IMR-90 (cell line): Measurements from ENCODE around the gene CFAP97. TPM values are rescaled to one million over a fixed set of nuclear protein-coding genes. Genes with fewer than 3 reads are reported as not detected.
A peak's percentile ranks its signal among the peaks of the same experiment; 100 is the strongest.

Experiments
- ATAC-seq: fragments of 200-7000 bp; cut with Tn5 transposase; 2 replicates; pipeline ENCODE4 v1.9.1; 2020; ENCODE audit warnings: low read depth, mild to moderate bottlenecking, moderate library complexity
- BruUV-seq: library from RNA; stranded (reverse); fragments of 400-500 nt; replicated peaks from 2 replicates; lab custom pipeline; 2021; lab: Mats Ljungman, UMichigan
- CTCF ChIA-PET: fragments of 300-600 bp; formaldehyde crosslinking; extraction: SDS; loops from one replicate; lab custom pipeline; 2021; ENCODE audit warnings: antibody characterized with exemption; lab: Yijun Ruan, JAX
- POLR2A ChIA-PET: fragments of 300-600 bp; sonication (Branson Sonifier 250); formaldehyde crosslinking; loops from one replicate; lab custom pipeline; 2022; ENCODE audit warnings: antibody characterized with exemption; ENCODE audit not compliant: unreplicated experiment; lab: Charles Lee
- DNase-seq: peaks from one replicate; pipeline ENCODE4 v3.0.0; 2013
- H2AFZ ChIP-seq: replicated peaks from 2 replicates; pipeline ENCODE3; 2013; ENCODE audit warnings: low read length, mild to moderate bottlenecking; ENCODE audit not compliant: poor library complexity
- H2AK5ac ChIP-seq: 2 replicates; pipeline ENCODE4 v1.6.1; 2013; ENCODE audit warnings: low read depth, low read length, inconsistent platforms
- H2AK9ac ChIP-seq: replicated peaks from 2 replicates; pipeline ENCODE3; 2013; ENCODE audit warnings: mild to moderate bottlenecking, low read depth, low read length, moderate library complexity; ENCODE audit not compliant: poor library complexity
- H2BK120ac ChIP-seq: 2 replicates; pipeline ENCODE4 v1.6.1; 2013; ENCODE audit warnings: low read depth, low read length, inconsistent platforms
- H2BK15ac ChIP-seq: 3 replicates; pipeline ENCODE4 v1.6.1; 2013; ENCODE audit warnings: low read depth, low read length, inconsistent platforms
- H2BK20ac ChIP-seq: 2 replicates; pipeline ENCODE4 v1.6.1; 2013; ENCODE audit warnings: low read depth, mild to moderate bottlenecking, inconsistent platforms, low read length, moderate library complexity
- H2BK5ac ChIP-seq: 2 replicates; pipeline ENCODE4 v1.6.1; 2013; ENCODE audit warnings: mild to moderate bottlenecking, low read depth, low read length, inconsistent platforms; ENCODE audit not compliant: poor library complexity, severe bottlenecking
- H3K14ac ChIP-seq: replicated peaks from 2 replicates; pipeline ENCODE4 v1.6.1; 2013; ENCODE audit warnings: low read depth, low read length, inconsistent platforms
- H3K18ac ChIP-seq: 2 replicates; pipeline ENCODE4 v1.6.1; 2013; ENCODE audit warnings: low read depth, low read length, control low read depth
- H3K23ac ChIP-seq: 2 replicates; pipeline ENCODE4 v1.6.1; 2013; ENCODE audit warnings: low read depth, low read length, inconsistent platforms
- H3K27ac ChIP-seq: 2 replicates; pipeline ENCODE4 v1.5.1; 2013; ENCODE audit warnings: mild to moderate bottlenecking, control low read depth, low read length; ENCODE audit not compliant: insufficient read depth
- H3K27me3 ChIP-seq: 2 replicates; pipeline ENCODE4 v1.6.1; 2013; ENCODE audit warnings: low read length; ENCODE audit not compliant: control insufficient read depth, insufficient read depth
- H3K36me3 ChIP-seq: 2 replicates; pipeline ENCODE4 v1.6.1; 2013; ENCODE audit warnings: low read length, mixed read lengths; ENCODE audit not compliant: control insufficient read depth, insufficient read depth
- H3K4ac ChIP-seq: 2 replicates; pipeline ENCODE4 v1.6.1; 2013; ENCODE audit warnings: low read depth, low read length, inconsistent platforms
- H3K4me1 ChIP-seq: 2 replicates; pipeline ENCODE4 v1.6.1; 2013; ENCODE audit warnings: low read length, mixed read lengths; ENCODE audit not compliant: control insufficient read depth, insufficient read depth
- H3K4me2 ChIP-seq: 2 replicates; pipeline ENCODE4 v1.6.1; 2013; ENCODE audit warnings: low read depth, mild to moderate bottlenecking, control low read depth, low read length, moderate library complexity
- H3K4me3 ChIP-seq: 2 replicates; pipeline ENCODE4 v1.5.1; 2013; ENCODE audit warnings: low read depth, mild to moderate bottlenecking, control low read depth, low read length, moderate library complexity; ENCODE audit not compliant: insufficient read depth
- H3K56ac ChIP-seq: 2 replicates; pipeline ENCODE4 v1.6.1; 2013; ENCODE audit warnings: low read length, inconsistent platforms; ENCODE audit not compliant: insufficient read depth; ENCODE audit errors: extremely low read depth
- H3K79me1 ChIP-seq, 2 experiments: 2 replicates each; pipeline ENCODE4 v1.6.1; 2013; ENCODE audit warnings: low read length in 2 of 2, inconsistent platforms in 1 of 2, low read depth in 1 of 2
- H3K9ac ChIP-seq: 2 replicates; pipeline ENCODE4 v1.6.1; 2013; ENCODE audit warnings: low read depth, low read length, control low read depth
- H3K9me1 ChIP-seq: 2 replicates; pipeline ENCODE4 v1.6.1; 2013; ENCODE audit warnings: low read length, inconsistent platforms; ENCODE audit not compliant: insufficient read depth
- H3K9me3 ChIP-seq: 2 replicates; pipeline ENCODE4 v1.6.1; 2013; ENCODE audit warnings: low read length; ENCODE audit not compliant: control insufficient read depth, insufficient read depth
- H4K20me1 ChIP-seq: 2 replicates; pipeline ENCODE4 v1.6.1; 2013; ENCODE audit warnings: low read length, inconsistent platforms; ENCODE audit not compliant: insufficient read depth
- H4K5ac ChIP-seq: 2 replicates; pipeline ENCODE4 v1.6.1; 2013; ENCODE audit warnings: mild to moderate bottlenecking, low read depth, low read length, control low read depth
- H4K8ac ChIP-seq, 2 experiments: 2 replicates each; pipeline ENCODE4 v1.6.1; 2013; ENCODE audit warnings: low read depth in 2 of 2, low read length in 2 of 2, control low read depth in 1 of 2, inconsistent platforms in 1 of 2
- H4K91ac ChIP-seq: 2 replicates; pipeline ENCODE4 v1.6.1; 2013; ENCODE audit warnings: low read depth, low read length, inconsistent platforms; ENCODE audit not compliant: insufficient read depth
- CTCF ChIP-seq: conservative IDR thresholded peaks from 2 replicates; pipeline ENCODE4 v1.5.1; 2012; ENCODE audit warnings: mild to moderate bottlenecking, low read depth, low read length, improper control_type of control experiment
- MAZ ChIP-seq: IDR thresholded peaks from 2 replicates; pipeline ENCODE4 v1.6.1; 2012; ENCODE audit warnings: low read depth, mild to moderate bottlenecking, low read length, improper control_type of control experiment, moderate library complexity, borderline replicate concordance
- MXI1 ChIP-seq: IDR thresholded peaks from 2 replicates; pipeline ENCODE4 v1.6.1; 2012; ENCODE audit warnings: low read depth, mild to moderate bottlenecking, low read length, moderate library complexity, borderline replicate concordance
- POLR2A ChIP-seq: IDR thresholded peaks from 2 replicates; pipeline ENCODE4 v1.6.1; 2012; ENCODE audit warnings: mild to moderate bottlenecking, low read depth, low read length
- RAD21 ChIP-seq: IDR thresholded peaks from 2 replicates; pipeline ENCODE4 v1.6.1; 2012; ENCODE audit warnings: low read length, improper control_type of control experiment
- RFX5 ChIP-seq: IDR thresholded peaks from 2 replicates; pipeline ENCODE4 v1.8.0; 2012; ENCODE audit warnings: low read depth, mild to moderate bottlenecking, low read length, moderate library complexity
- WGBS, 2 experiments: methylation state at CpG; one replicate each; pipeline versions ENCODE4 v1.1.5 to v1.1.7; 2013; ENCODE audit warnings: missing lambda C conversion rate in 2 of 2; ENCODE audit not compliant: insufficient read length in 1 of 2; ENCODE audit errors: extremely low coverage in 2 of 2; 5-methylcytosine and 5-hydroxymethylcytosine counted together
- dilution Hi-C: fragments of 300-500 bp; cut with HindIII; formaldehyde crosslinking; loops from one replicate; pipeline ENCODE4 v1.14.3; 2018; ENCODE audit warnings: low sequenced_read_pairs; ENCODE audit not compliant: unreplicated experiment
- in situ Hi-C: fragments of 300-500 bp; cut with MboI; formaldehyde crosslinking; loops from 3 replicates; pipeline ENCODE4 v1.14.3; 2019; ENCODE audit warnings: low sequenced_read_pairs, inconsistent platforms, mixed read lengths
- intact Hi-C: fragments of 100-400 bp; cut with micrococcal nuclease; formaldehyde crosslinking; loops from 2 replicates; pipeline ENCODE4 v1.10.0; 2022
- polyA plus RNA-seq, 3 experiments: library from polyadenylated mRNA; depleted of rRNA; stranded (reverse); fragments of >200 nt; gene quantifications; 2 replicates each; pipeline ENCODE4 v1.2.3, GENCODE V29; 2012; ENCODE audit warnings: low replicate concordance in 1 of 3
- total RNA-seq: library from RNA; depleted of rRNA; stranded (reverse); fragments of >200 nt; gene quantifications from 2 replicates; pipeline ENCODE4 v1.2.3, GENCODE V29; 2012

The CFAP97 gene
- total and polyA plus RNA-seq, 2 of the 4 experiments (the other 2 are of a cell fraction) = 14.5 to 16.0 TPM

GRCh38 chr4:185209031-185209851, 5.4 kb upstream of the CFAP97 start, which contains the start of gene SNX25:
Gene SNX25 (plus strand): TSS chr4:185209598. CDS start chr4:185209827, 229 bp downstream.
- in situ Hi-C loops (no loop called here), intact Hi-C loops (loop anchor here (1.0 kb wide), 1 partner anchor 388 kb away; no protein-coding TSS in a partner anchor), dilution Hi-C loops (no loop called here)
- CTCF ChIA-PET = interaction anchor here (1.4 kb wide), 1 partner anchor 52 kb away, joined by 3 read pairs; no protein-coding TSS in a partner anchor
- POLR2A ChIA-PET = interaction anchor here (0.6 kb wide), 1 partner anchor 202 kb away, joined by 4 read pairs; no protein-coding TSS in a partner anchor
- Histone ChIP-seq H2BK120ac (peak within 1 kb of the TSS; percentile 72), H4K5ac (no peak within 1 kb of the TSS), H3K9ac (peak within 1 kb of the TSS; percentile 90), H2AFZ (peak within 1 kb of the TSS; percentile 95), H3K27ac (peak within 1 kb of the TSS; percentile 73), H3K36me3 (no peaks in the 10 kb centered on the region), H2BK5ac (peak within 1 kb of the TSS; percentile 62), H3K9me3 (no peaks in the 10 kb centered on the region), H3K9me1 (peaks cover 4% of the 10 kb centered on the region; the same call in 1 of the 2 replicates), H4K8ac (peak within 1 kb of the TSS; percentile 34 to 55; a peak in 2 of 4 replicates), H2AK5ac (peak within 1 kb of the TSS; percentile 70), H3K18ac (peak within 1 kb of the TSS; percentile 49; the same call in 1 of the 2 replicates), H3K4me3 (peak within 1 kb of the TSS; percentile 93), H3K14ac (peak within 1 kb of the TSS; percentile 64), H2BK20ac (no peak within 1 kb of the TSS), H3K4me1 (peaks cover 8% of the 10 kb centered on the region), H3K4ac (peak within 1 kb of the TSS; percentile 74), H3K23ac (peak within 1 kb of the TSS; percentile 95), H3K4me2 (peak within 1 kb of the TSS; percentile 88), H4K20me1 (0 out of 2 replicates have a peak, but pooled peaks cover 7% of the 10 kb centered on the region), H3K27me3 (no peaks in the 10 kb centered on the region), H3K56ac (peak within 1 kb of the TSS; percentile 50; the same call in 1 of the 2 replicates), H2AK9ac (peak within 1 kb of the TSS; percentile 92), H3K79me1 (peaks cover 32 to 43% of the 10 kb centered on the region in 2 experiments), H4K91ac (peak within 1 kb of the TSS; percentile 76; the same call in 1 of the 2 replicates), H2BK15ac (peak within 1 kb of the TSS; percentile 73; the same call in 2 of the 3 replicates)
- DNase-seq = peak; percentile 65
- TF ChIP-seq MXI1 (peak; percentile 40; the same call in 1 of the 2 replicates), RAD21 (peak; percentile 29), POLR2A (peak; percentile 78), RFX5 (no peak), CTCF (peak; percentile 23; the same call in 1 of the 2 replicates), MAZ (peak; percentile 77; the same call in 1 of the 2 replicates)
- 2% methylated on average over 29 of the region's 72 CpGs; no CpG with 5 or more reads in 1 of the 2 experiments for WGBS, 2 experiments
- ATAC-seq = peak; percentile 88
- BruUV-seq = no TSS peak
